GM12892 (cell line): ENCODE measurements around the gene GLRA1.

Experiments used
- POLR2A ChIP-seq: IDR thresholded peaks from 2 replicates; pipeline ENCODE4 v1.6.1; 2011; ENCODE audit warnings: low read depth, low read length, control low read depth
- POLR2AphosphoS5 ChIP-seq: IDR thresholded peaks from 2 replicates; pipeline ENCODE4 v1.6.1; 2011; ENCODE audit warnings: low read depth, low read length, control low read depth
- TAF1 ChIP-seq: IDR thresholded peaks from 2 replicates; pipeline ENCODE4 v1.6.1; 2011; ENCODE audit warnings: low read depth, mild to moderate bottlenecking, control low read depth, low read length, borderline replicate concordance

GRCh38 chr5:151880324-151880723 is 44.3 kb downstream of the GLRA1 start:
- TF ChIP-seq POLR2A, result no peak
- TF ChIP-seq POLR2AphosphoS5, result no peak
- TF ChIP-seq TAF1, result no peak
